ENCODE data around the gene MAPK10.
A peak's percentile ranks its signal among the peaks of the same experiment; 100 is the strongest.
"Not testable (repeated sequence)": the region's sequence is repeated elsewhere in the genome, so short reads cannot be mapped to it uniquely, and the experiment has no call there.

The MAPK10 gene

DNA sequence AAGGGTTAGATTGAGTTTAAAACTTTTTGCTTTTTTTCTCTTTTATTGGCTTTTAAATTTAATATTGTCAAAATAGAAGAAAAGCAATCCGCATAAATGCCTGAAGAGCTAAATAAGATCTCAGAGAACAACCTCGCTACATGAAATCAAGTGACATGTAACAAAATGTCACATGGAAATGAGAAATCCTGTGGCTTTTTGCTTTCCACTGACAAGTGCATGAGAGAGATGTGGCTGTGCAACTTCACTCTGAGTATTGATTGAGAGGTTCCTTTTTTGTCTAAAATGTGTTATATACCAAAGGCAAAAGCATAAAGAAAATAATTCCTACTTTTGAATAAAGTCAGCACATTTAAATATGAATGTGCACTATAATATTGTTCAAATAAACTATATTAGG is 263.5 kb downstream of the MAPK10 start:
- TF ChIP-seq, protein P1, sequence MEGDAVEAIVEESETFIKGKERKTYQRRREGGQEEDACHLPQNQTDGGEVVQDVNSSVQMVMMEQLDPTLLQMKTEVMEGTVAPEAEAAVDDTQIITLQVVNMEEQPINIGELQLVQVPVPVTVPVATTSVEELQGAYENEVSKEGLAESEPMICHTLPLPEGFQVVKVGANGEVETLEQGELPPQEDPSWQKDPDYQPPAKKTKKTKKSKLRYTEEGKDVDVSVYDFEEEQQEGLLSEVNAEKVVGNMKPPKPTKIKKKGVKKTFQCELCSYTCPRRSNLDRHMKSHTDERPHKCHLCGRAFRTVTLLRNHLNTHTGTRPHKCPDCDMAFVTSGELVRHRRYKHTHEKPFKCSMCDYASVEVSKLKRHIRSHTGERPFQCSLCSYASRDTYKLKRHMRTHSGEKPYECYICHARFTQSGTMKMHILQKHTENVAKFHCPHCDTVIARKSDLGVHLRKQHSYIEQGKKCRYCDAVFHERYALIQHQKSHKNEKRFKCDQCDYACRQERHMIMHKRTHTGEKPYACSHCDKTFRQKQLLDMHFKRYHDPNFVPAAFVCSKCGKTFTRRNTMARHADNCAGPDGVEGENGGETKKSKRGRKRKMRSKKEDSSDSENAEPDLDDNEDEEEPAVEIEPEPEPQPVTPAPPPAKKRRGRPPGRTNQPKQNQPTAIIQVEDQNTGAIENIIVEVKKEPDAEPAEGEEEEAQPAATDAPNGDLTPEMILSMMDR (IDR thresholded peaks at IDR 0.05; ENCODE audit: low read depth, low read length): no peak
- no peak for DNase-seq (ENCODE audit: extremely low read depth, low read depth)

DNA sequence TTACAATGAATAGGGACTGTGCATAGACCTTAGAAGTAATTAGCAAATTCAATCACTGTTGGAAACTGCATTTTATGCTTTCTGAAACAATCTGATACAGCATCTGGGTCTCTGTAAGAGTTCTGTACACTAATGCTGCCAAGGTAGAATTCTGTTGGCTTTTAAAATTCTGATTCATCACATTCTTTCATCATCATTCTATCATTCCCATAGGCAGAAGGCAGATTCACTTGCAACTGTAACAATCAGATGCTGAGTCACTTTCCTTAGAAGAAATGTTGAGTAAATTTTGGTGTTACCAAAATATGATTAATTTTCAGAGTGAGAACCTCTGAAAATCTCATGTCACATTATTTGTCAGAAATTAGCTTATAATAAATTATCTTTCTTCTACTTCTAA is 267.2 kb downstream of the MAPK10 start:
- TF ChIP-seq, protein P1 (IDR thresholded peaks at IDR 0.05; ENCODE audit: low read depth, low read length): no peak
- peak; percentile 25 for DNase-seq (ENCODE audit: extremely low read depth, low read depth)

DNA sequence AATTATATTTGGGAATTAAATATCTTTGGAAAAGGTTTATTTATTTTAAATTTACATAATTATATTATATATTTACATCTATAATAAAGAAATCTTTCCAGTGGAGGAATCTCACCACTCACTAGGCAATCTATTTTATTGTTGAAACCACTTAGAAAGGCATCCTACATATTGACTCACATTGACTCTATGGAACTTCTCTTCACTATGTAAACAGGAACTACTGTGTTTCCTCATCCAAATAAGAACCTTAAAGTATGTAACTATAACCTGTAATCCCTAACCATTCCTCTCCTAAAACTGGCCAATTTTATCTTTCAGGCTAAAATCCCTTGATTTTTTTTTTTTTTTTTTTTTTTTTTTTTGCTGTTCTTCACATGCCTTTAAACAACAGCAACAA is 268.7 kb downstream of the MAPK10 start:
- TF ChIP-seq, protein P1 (IDR thresholded peaks at IDR 0.05; ENCODE audit: low read depth, low read length): no peak
- DNase-seq (ENCODE audit: extremely low read depth, low read depth): no peak

DNA sequence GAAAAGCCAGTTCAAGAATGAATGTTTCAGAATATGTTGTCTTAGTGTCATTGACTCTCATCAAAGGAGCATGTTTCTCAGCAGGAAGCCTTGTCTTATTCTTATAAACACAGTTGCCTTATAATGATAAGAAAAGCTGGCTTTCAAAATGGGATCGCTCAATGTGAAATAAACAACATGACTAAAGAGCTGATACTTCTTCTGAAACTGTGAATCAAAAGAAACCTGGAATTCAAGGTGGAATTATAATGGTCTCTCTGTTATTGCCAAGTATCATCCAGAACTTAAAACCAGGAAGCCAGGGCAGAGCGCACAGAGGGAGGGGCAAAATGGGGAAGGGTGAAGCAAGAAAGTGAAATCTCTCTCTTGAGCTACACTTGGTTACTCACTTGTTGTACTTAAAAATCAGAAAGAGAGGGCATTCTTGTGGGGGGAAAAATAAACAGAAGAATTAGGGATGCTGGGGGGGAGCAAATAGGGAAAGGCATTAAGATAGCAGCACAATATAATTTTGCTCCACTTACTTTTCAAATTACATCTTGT is 270.0 kb downstream of the MAPK10 start:
- TF ChIP-seq, protein P1 (IDR thresholded peaks at IDR 0.05; ENCODE audit: low read depth, low read length): no peak
- no peak for DNase-seq (ENCODE audit: extremely low read depth, low read depth)

- TF ChIP-seq, protein P1 (IDR thresholded peaks at IDR 0.05; ENCODE audit: low read depth, low read length): no peak
- no peak for DNase-seq (ENCODE audit: extremely low read depth, low read depth)
These were observed 270.8 kb downstream of the MAPK10 start for GRCh38 chr4:86089053-86089452.

DNA sequence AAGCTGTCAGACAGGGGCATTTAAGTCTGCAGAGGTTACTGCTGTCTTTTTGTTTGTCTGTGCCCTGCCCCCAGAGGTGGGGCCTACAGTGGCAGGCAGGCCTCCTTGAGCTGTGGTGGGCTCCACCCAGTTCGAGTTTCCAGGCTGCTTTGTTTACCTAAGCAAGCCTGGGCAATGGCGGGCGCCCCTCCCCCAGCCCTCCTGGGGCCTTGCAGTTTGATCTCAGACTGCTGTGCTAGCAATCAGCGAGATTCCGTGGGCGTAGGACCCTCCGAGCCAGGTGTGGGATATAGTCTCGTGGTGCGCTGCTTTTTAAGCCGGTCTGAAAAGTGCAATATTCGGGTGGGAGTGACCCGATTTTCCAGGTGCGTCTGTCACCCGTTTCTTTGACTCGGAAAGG is 284.1 kb downstream of the MAPK10 start:
- not testable (repeated sequence) for DNase-seq (ENCODE audit: extremely low read depth, low read depth)

DNA sequence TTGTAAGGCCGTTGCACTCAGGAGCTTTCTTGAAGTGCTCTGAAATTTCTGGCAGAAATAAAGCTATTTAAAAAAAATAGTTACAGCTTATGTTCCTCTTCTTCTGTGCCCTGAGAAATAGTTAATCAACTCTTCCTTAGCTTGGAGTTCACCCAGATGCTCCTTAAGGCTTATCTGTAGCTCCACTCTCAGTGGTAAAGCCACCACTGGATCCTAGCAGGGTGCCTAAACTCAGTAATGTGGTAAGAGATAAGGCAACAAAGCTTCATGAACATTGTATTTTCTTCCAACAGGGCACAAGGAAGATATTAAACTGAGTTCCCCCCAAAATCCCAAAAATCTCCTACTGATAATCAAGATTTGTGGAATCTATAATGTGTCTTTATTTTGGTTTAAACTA is 299.5 kb downstream of the MAPK10 start:
- TF ChIP-seq, protein P1 (IDR thresholded peaks at IDR 0.05; ENCODE audit: low read depth, low read length): no peak
- DNase-seq (ENCODE audit: extremely low read depth, low read depth): no peak

- DNase-seq (ENCODE audit: extremely low read depth, low read depth): no peak
- TF ChIP-seq, protein P1 (IDR thresholded peaks at IDR 0.05; ENCODE audit: low read depth, low read length): no peak
These were observed 301.2 kb downstream of the MAPK10 start for GRCh38 chr4:86058621-86059020.
